ENCODE measurements around the gene KCNQ5. TPM values are rescaled to one million over a fixed set of nuclear protein-coding genes. Genes with fewer than 3 reads are reported as not detected.

KCNQ5 gene
- total and polyA plus RNA-seq, 8 donors = 1.7 to 4.5 (median 2.5) TPM

GRCh38 chr6:73144516-73144915 lies 522.7 kb downstream of the KCNQ5 start:
- Histone ChIP-seq H3K9me3 (no peaks in the 10 kb centered on the region), H3K27me3 (no peaks in the 10 kb centered on the region), H3K27ac (no peak overlapping the region), H3K4me1 (no peaks in the 10 kb centered on the region), H3K4me3 (no peak overlapping the region), H3K36me3 (no peaks in the 10 kb centered on the region)
- intact Hi-C loops (cut with DNase I) = no loop called here
- no peak for TF ChIP-seq CTCF (IDR thresholded peaks at IDR 0.05)
- DNase-seq (no peak), ATAC-seq (no peak)

GRCh38 chr6:73145690-73146089 lies 523.8 kb downstream of the KCNQ5 start:
- no peaks in the 10 kb centered on the region for H3K4me1 ChIP-seq
- intact Hi-C loops (cut with DNase I) = no loop called here
- no peak for TF ChIP-seq CTCF (IDR thresholded peaks at IDR 0.05)
- no peak overlapping the region for H3K27ac ChIP-seq
- H3K9me3 ChIP-seq = no peaks in the 10 kb centered on the region
- no peaks in the 10 kb centered on the region for H3K27me3 ChIP-seq
- DNase-seq = no peak
- H3K36me3 ChIP-seq = no peaks in the 10 kb centered on the region
- ATAC-seq = no peak
- no peak overlapping the region for H3K4me3 ChIP-seq

- Histone ChIP-seq H3K27ac (no peak overlapping the region), H3K4me1 (no peaks in the 10 kb centered on the region), H3K4me3 (no peak overlapping the region), H3K36me3 (no peaks in the 10 kb centered on the region), H3K9me3 (peaks cover 0 to under 1% of the 10 kb centered on the region in 2 donors), H3K27me3 (no peaks in the 10 kb centered on the region)
- intact Hi-C loops (cut with DNase I) = no loop called here
- ATAC-seq (no peak), DNase-seq (no peak)
- TF ChIP-seq CTCF (IDR thresholded peaks at IDR 0.05) = no peak
Observed at GRCh38 chr6:73151732-73152131, 529.9 kb downstream of the KCNQ5 start.

GRCh38 chr6:73152556-73152955 lies 530.7 kb downstream of the KCNQ5 start:
- Histone ChIP-seq H3K27me3 (no peaks in the 10 kb centered on the region), H3K4me3 (no peak overlapping the region), H3K27ac (no peak overlapping the region), H3K4me1 (no peaks in the 10 kb centered on the region), H3K9me3 (peaks cover 0 to 6% of the 10 kb centered on the region in 2 donors), H3K36me3 (no peaks in the 10 kb centered on the region)
- DNase-seq (no peak), ATAC-seq (no peak)
- no peak for TF ChIP-seq CTCF (IDR thresholded peaks at IDR 0.05)
- intact Hi-C loops (cut with DNase I) = no loop called here

- intact Hi-C loops (cut with DNase I) = no loop called here
- H3K4me3 ChIP-seq = no peak overlapping the region
- H3K27me3 ChIP-seq = no peaks in the 10 kb centered on the region
- DNase-seq (no peak), ATAC-seq (no peak)
- no peak for TF ChIP-seq CTCF (IDR thresholded peaks at IDR 0.05)
- H3K9me3 ChIP-seq = peaks cover 0 to 11% of the 10 kb centered on the region in 2 donors
- H3K4me1 ChIP-seq = no peaks in the 10 kb centered on the region
- H3K36me3 ChIP-seq = no peaks in the 10 kb centered on the region
- no peak overlapping the region for H3K27ac ChIP-seq
Observed at GRCh38 chr6:73152966-73153757, 531.3 kb downstream of the KCNQ5 start.

Measured in left lung (tissue), 10 donors.